Measurements from ENCODE around the gene GRIK2. TPM values are rescaled to one million over a fixed set of nuclear protein-coding genes. Genes with fewer than 3 reads are reported as not detected.

GRIK2 gene
- total RNA-seq = 10 to 100 TPM in 1 of 2 donors, 1 to 10 TPM in 1; 6.0 to 31.7 TPM

DNA sequence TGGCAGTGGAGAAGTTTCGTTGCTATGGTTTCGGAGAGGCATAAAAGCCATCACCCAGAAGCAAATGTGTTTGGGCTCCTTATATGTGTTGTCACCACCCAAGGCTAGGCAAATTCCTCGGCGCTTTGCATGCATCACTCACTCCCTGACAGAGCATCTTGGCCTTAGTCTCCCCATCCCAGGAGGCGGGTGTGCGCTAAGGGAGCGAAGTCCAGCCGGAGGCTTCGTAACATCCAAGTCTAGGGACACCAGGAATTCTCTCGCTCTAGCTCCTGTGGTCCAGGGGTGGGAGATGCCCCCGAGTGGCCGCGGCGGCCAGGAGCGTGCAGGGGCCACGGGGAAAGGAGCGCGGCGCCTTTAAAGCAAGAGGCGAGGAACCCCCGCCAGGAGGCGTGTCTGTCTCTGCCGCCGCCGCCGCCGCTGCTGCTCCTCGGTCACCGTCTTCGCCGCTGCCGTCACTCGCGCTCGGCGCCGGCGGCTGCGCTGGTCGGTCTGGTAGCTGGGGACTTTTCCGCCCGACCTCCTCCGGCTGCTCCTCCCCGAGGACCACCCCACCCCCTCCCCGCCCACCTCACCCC lies at the start of gene GRIK2:
Gene GRIK2 (plus strand): TSS at position 458 of the 578 bp plus-strand sequence.

